ENCODE results near the gene GPC6. TPM values are rescaled to one million over a fixed set of nuclear protein-coding genes. Genes with fewer than 3 reads are reported as not detected.

Gene GPC6
- total RNA-seq (2022; extraction: Qiagen RNA extraction; ENCODE audit: low read depth): 3.7 to 6.4 TPM (median 5.9 TPM) in 5 replicates

GRCh38 chr13:93226623-93227279 lies at the start of gene GPC6:
TSS of gene GPC6 (plus strand) at chr13:93226807.

All from A549 treated with DMSO at 1 μM for 4 hours (cell line).